GM12878 (cell line): ENCODE measurements around the gene DIRAS1. TPM values are rescaled to one million over a fixed set of nuclear protein-coding genes. Genes with fewer than 3 reads are reported as not detected.

Experiments used
- ATAC-seq: fragments of 200-7000 bp; cut with Tn5 transposase; 3 replicates; pipeline ENCODE4 v1.9.1; 2020; ENCODE audit warnings: mild to moderate bottlenecking, moderate library complexity
- BruUV-seq: library from RNA; stranded (reverse); fragments of 400-500 nt; replicated peaks from 2 replicates; lab custom pipeline; 2021; lab: Mats Ljungman, UMichigan
- CTCF ChIA-PET: fragments of 300-600 bp; sonication (Branson Sonifier 250); formaldehyde crosslinking; extraction: SDS; loops from one replicate; lab custom pipeline; 2021; ENCODE audit warnings: inconsistent platforms; lab: Yijun Ruan, JAX
- POLR2A ChIA-PET: fragments of 350-600 bp; formaldehyde crosslinking; extraction: SDS; loops from one replicate; lab custom pipeline; 2021; ENCODE audit warnings: inconsistent platforms; lab: Charles Lee
- RAD21 ChIA-PET: fragments of 300-600 bp; sonication (Branson Sonifier 250); formaldehyde crosslinking; loops from one replicate; lab custom pipeline; 2023; ENCODE audit warnings: antibody characterized with exemption; ENCODE audit not compliant: unreplicated experiment; lab: Charles Lee
- SMC1A ChIA-PET: fragments of 300-600 bp; sonication (Branson Sonifier 250); formaldehyde crosslinking; loops from one replicate; lab custom pipeline; 2023; ENCODE audit not compliant: unreplicated experiment, uncharacterized antibody; lab: Charles Lee
- DNase-seq: peaks from one replicate; pipeline ENCODE4 v3.0.0-alpha.2; 2011; ENCODE audit warnings: low read depth, low spot score
- FAIRE-seq: peaks from 3 replicates; lab custom pipeline; 2011; peaks lifted over from hg19 to GRCh38; lab: Jason Lieb, UNC
- H2AFZ ChIP-seq: 2 replicates; pipeline ENCODE4 v1.6.0; 2011; ENCODE audit warnings: low read depth, low read length, control low read depth; ENCODE audit not compliant: control insufficient read depth
- H3K27ac ChIP-seq: 2 replicates; pipeline ENCODE4 v1.5.1; 2011; ENCODE audit warnings: control low read depth; ENCODE audit not compliant: control insufficient read depth, insufficient read depth
- H3K27me3 ChIP-seq, 2 experiments: replicated peaks in 1 of 2; 2 replicates each; pipeline versions ENCODE4 v1.6.0 to v1.6.1; 2011; ENCODE audit warnings: low read length in 1 of 2; ENCODE audit not compliant: control insufficient read depth in 2 of 2, insufficient read depth in 2 of 2
- H3K36me3 ChIP-seq, 2 experiments: 2 replicates each; pipeline ENCODE4 v1.5.1; 2011; ENCODE audit warnings: low read length in 1 of 2; ENCODE audit not compliant: control insufficient read depth in 2 of 2, insufficient read depth in 2 of 2
- H3K4me1 ChIP-seq: 2 replicates; pipeline ENCODE4 v1.6.1; 2011; ENCODE audit warnings: mild to moderate bottlenecking, low read length, moderate library complexity, mixed read lengths; ENCODE audit not compliant: control insufficient read depth, insufficient read depth
- H3K4me2 ChIP-seq: 2 replicates; pipeline ENCODE4 v1.6.0; 2011; ENCODE audit warnings: control low read depth; ENCODE audit not compliant: control insufficient read depth, insufficient read depth
- H3K4me3 ChIP-seq: fragments of 200-600 bp; sonication (generic); 2 replicates; pipeline ENCODE4 v1.5.1; 2016
- H3K79me2 ChIP-seq: 2 replicates; pipeline ENCODE4 v1.6.0; 2011; ENCODE audit warnings: low read length; ENCODE audit not compliant: control insufficient read depth, insufficient read depth
- H3K9ac ChIP-seq: 2 replicates; pipeline ENCODE4 v1.8.0; 2011; ENCODE audit warnings: low read length, control low read depth, mixed read lengths; ENCODE audit not compliant: control insufficient read depth, insufficient read depth
- H3K9me3 ChIP-seq: replicated peaks from 3 replicates; pipeline ENCODE4 v1.5.1; 2011; ENCODE audit warnings: mild to moderate bottlenecking, low read length; ENCODE audit not compliant: control insufficient read depth, insufficient read depth
- H4K20me1 ChIP-seq: 2 replicates; pipeline ENCODE4 v1.6.0; 2011; ENCODE audit not compliant: control insufficient read depth, insufficient read depth
- NFYB ChIP-seq: IDR thresholded peaks from 2 replicates; pipeline ENCODE4 v1.6.1; 2011; ENCODE audit warnings: low read depth, mild to moderate bottlenecking, low read length, improper control_type of control experiment, moderate library complexity; ENCODE audit not compliant: insufficient read depth
- SUZ12 ChIP-seq: fragments of 200-600 bp; sonication (generic); IDR thresholded peaks from one replicate; pipeline ENCODE4 v1.6.1; 2018; ENCODE audit warnings: antibody characterized with exemption, mild to moderate bottlenecking; ENCODE audit not compliant: unreplicated experiment
- TAF1 ChIP-seq: IDR thresholded peaks from 2 replicates; pipeline ENCODE4 v1.6.1; 2011; ENCODE audit warnings: mild to moderate bottlenecking, low read depth, low read length, borderline replicate concordance
- ZNF217 ChIP-seq: fragments of 450-650 bp; IDR thresholded peaks from 2 replicates; pipeline ENCODE4 v1.6.1; 2017; ENCODE audit warnings: antibody characterized with exemption, mild to moderate bottlenecking
- WGBS: methylation state at CpG from one replicate; pipeline ENCODE4 v1.1.6; 2016; ENCODE audit warnings: low lambda C conversion rate; ENCODE audit not compliant: insufficient replicate concordance, insufficient coverage; ENCODE audit errors: missing lambda C conversion rate; 5-methylcytosine and 5-hydroxymethylcytosine counted together
- in situ Hi-C: fragments of 300-500 bp; cut with MboI; formaldehyde crosslinking; loops from 9 replicates; pipeline ENCODE4 v1.14.3; 2018; ENCODE audit warnings: mixed read lengths
- intact Hi-C: fragments of 100-400 bp; cut with micrococcal nuclease; formaldehyde crosslinking; loops from one replicate; pipeline ENCODE4 v1.14.2; 2022; ENCODE audit not compliant: unreplicated experiment
- polyA plus RNA-seq, 11 experiments: library from polyadenylated mRNA; depleted of rRNA in 4 of 11; unstranded in 6 of 11; stranded (reverse) in 5 of 11; fragments of >200 nt; fragmentation: Nextera tagmentation in 4 of 11; fragmentation: Illumina TruSeq in 1 of 11; extraction: Ambion mirVana in 4 of 11; extraction: Trizol in 1 of 11; gene quantifications; 1 replicate in 1 of 11; 2 replicates in 10 of 11; pipeline versions ENCODE4 v1.2.1 to v1.2.3, GENCODE V29; 2011 to 2016; ENCODE audit warnings: inconsistent platforms in 2 of 11, missing spikeins in 2 of 11, low read depth in 1 of 11
- total RNA-seq, 4 experiments: library from RNA; depleted of rRNA in 3 of 4; stranded (reverse); fragments of >200 nt in 3 of 4; fragmentation: Illumina TruSeq in 1 of 4; extraction: Trizol in 1 of 4; gene quantifications; 2 replicates each; pipeline versions ENCODE4 v1.2.1 to v1.2.3, GENCODE V29; 2013 to 2021
- TF ChIP-seq, protein P1 (sequence below), 3 experiments: IDR thresholded peaks in 2 of 3; conservative IDR thresholded peaks in 1 of 3; 2 replicates each; pipeline ENCODE4 v1.5.1; 2011; ENCODE audit warnings: low read depth in 3 of 3, low read length in 3 of 3, mild to moderate bottlenecking in 3 of 3, control low read depth in 2 of 3, moderate library complexity in 2 of 3, inconsistent platforms in 1 of 3, mixed read lengths in 1 of 3; ENCODE audit not compliant: control insufficient read depth in 2 of 3, insufficient read depth in 1 of 3; ENCODE audit errors: extremely low read depth in 1 of 3
- TF ChIP-seq, protein P2 (sequence below): fragments of 450-650 bp; formaldehyde crosslinking; IDR thresholded peaks from 2 replicates; pipeline ENCODE4 v1.5.0; 2022; ENCODE audit warnings: mild to moderate bottlenecking, missing genetic modification characterization

DIRAS1 gene
- total and polyA plus RNA-seq, 10 of the 15 experiments (the other 5 are each of a cell fraction or from before 2014, with no cell fraction given): 0.04 to 0.18 (median 0.08) TPM; not detected in 3

DNA sequence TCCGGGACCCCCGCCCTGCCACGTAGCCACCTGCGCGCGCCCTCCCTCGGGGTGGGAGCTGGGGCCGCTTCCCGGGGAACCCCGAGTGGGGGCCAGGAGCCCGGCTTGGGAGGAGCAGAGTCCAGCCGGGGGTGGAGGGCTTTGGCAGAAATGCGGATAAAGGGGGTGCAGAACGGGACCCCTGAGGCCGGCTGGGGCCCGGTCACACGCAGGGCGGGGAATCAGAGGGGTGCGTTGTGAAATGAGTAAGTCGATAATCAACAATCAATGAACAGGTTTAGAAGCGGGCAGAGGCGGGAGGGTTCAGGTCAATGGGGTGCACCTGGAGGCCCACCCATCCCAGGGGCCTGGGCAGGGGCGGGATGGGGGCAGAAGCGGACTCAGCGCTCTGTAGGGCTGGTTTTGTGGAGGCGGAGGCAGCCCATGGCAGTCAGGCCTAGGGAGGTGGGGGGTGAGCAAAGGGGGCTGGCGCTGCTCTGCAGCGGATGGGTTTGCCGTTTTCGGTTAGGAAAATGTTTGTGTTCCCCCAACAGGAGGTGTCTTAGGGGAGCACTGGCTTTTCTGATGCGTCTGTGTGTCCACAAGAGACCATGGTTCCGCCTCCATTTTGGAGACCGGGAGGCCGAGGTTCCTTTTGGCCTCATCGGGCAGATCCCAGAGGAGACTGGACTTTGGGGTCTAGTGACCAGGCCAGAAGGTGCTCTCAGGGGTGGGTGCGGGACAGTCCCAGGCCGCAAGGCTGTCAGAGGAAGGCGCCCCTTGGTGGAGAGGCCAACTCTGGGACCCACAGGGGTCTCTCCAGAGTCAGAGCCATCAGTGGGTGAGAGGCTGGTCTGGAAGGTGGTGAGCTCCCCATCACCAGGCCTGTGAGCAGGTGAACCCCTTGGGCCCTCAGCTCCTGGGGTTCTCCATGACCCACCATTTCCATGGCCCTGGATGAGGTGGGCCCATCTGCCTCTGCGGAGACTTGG, 683 bp upstream of the DIRAS1 start:
- FAIRE-seq: no peak

GRCh38 chr19:2719920-2720776, 1.0 kb downstream of the DIRAS1 start:
- peaks cover 7% of the 10 kb centered on the region; the same call in 1 of the 3 replicates for H3K9me3 ChIP-seq
- no peak overlapping the region for H3K4me2 ChIP-seq
- in situ Hi-C loops (no loop called here), intact Hi-C loops (no loop called here)
- POLR2A ChIA-PET: no interaction called here
- no peaks in the 10 kb centered on the region for H3K4me1 ChIP-seq
- ATAC-seq (no peak; the same call in 2 of the 3 replicates), DNase-seq (no peak), FAIRE-seq (no peak)
- no TSS peak for BruUV-seq
- CTCF ChIA-PET: no interaction called here
- no peak overlapping the region for H3K27ac ChIP-seq
- SMC1A ChIA-PET: no interaction called here
- RAD21 ChIA-PET: no interaction called here
- H2AFZ ChIP-seq: no peak overlapping the region
- H4K20me1 ChIP-seq: no peaks in the 10 kb centered on the region
- H3K36me3 ChIP-seq: no peaks in the 10 kb centered on the region
- WGBS: 11% methylated on average over 35 of the region's 37 CpGs
- no peak overlapping the region for H3K4me3 ChIP-seq
- H3K27me3 ChIP-seq: peaks cover 3 to 4% of the 10 kb centered on the region in 2 experiments; a peak in 1 of 4 replicates
- H3K79me2 ChIP-seq: no peaks in the 10 kb centered on the region
- no peak overlapping the region for H3K9ac ChIP-seq
- TF ChIP-seq, protein P1, sequence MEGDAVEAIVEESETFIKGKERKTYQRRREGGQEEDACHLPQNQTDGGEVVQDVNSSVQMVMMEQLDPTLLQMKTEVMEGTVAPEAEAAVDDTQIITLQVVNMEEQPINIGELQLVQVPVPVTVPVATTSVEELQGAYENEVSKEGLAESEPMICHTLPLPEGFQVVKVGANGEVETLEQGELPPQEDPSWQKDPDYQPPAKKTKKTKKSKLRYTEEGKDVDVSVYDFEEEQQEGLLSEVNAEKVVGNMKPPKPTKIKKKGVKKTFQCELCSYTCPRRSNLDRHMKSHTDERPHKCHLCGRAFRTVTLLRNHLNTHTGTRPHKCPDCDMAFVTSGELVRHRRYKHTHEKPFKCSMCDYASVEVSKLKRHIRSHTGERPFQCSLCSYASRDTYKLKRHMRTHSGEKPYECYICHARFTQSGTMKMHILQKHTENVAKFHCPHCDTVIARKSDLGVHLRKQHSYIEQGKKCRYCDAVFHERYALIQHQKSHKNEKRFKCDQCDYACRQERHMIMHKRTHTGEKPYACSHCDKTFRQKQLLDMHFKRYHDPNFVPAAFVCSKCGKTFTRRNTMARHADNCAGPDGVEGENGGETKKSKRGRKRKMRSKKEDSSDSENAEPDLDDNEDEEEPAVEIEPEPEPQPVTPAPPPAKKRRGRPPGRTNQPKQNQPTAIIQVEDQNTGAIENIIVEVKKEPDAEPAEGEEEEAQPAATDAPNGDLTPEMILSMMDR (IDR thresholded peaks at IDR 0.05 in 2 of 3, conservative IDR thresholded peaks at IDR 0.05 in 1 of 3; ENCODE audit: control insufficient read depth in 2 of 3, extremely low read depth in 1 of 3, insufficient read depth in 1 of 3, low read depth in 3 of 3, low read length in 3 of 3): 0 out of 6 replicates have a peak, but pooled peaks of 1 of the 3 experiments have one; percentile 19
- TF ChIP-seq, protein P2, sequence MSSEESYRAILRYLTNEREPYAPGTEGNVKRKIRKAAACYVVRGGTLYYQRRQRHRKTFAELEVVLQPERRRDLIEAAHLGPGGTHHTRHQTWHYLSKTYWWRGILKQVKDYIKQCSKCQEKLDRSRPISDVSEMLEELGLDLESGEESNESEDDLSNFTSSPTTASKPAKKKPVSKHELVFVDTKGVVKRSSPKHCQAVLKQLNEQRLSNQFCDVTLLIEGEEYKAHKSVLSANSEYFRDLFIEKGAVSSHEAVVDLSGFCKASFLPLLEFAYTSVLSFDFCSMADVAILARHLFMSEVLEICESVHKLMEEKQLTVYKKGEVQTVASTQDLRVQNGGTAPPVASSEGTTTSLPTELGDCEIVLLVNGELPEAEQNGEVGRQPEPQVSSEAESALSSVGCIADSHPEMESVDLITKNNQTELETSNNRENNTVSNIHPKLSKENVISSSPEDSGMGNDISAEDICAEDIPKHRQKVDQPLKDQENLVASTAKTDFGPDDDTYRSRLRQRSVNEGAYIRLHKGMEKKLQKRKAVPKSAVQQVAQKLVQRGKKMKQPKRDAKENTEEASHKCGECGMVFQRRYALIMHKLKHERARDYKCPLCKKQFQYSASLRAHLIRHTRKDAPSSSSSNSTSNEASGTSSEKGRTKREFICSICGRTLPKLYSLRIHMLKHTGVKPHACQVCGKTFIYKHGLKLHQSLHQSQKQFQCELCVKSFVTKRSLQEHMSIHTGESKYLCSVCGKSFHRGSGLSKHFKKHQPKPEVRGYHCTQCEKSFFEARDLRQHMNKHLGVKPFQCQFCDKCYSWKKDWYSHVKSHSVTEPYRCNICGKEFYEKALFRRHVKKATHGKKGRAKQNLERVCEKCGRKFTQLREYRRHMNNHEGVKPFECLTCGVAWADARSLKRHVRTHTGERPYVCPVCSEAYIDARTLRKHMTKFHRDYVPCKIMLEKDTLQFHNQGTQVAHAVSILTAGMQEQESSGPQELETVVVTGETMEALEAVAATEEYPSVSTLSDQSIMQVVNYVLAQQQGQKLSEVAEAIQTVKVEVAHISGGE: no peak
- TF ChIP-seq NFYB (peak; percentile 50; the same call in 1 of the 2 replicates), ZNF217 (no peak), SUZ12 (peak; percentile 91)

More for the DNA sequence above, 683 bp upstream of the DIRAS1 start:
- POLR2A ChIA-PET: no interaction called here
- no peak for TF ChIP-seq TAF1
- peak; percentile 69 for TF ChIP-seq SUZ12
- no peak for ATAC-seq
- H3K4me1 ChIP-seq: no peaks in the 10 kb centered on the region
- H3K27me3 ChIP-seq: peaks cover 3 to 4% of the 10 kb centered on the region in 2 experiments; a peak in 1 of 4 replicates
- no peak overlapping the region for H3K4me3 ChIP-seq
- no peaks in the 10 kb centered on the region for H3K79me2 ChIP-seq
- SMC1A ChIA-PET: no interaction called here
- 57% methylated on average over 26 of the region's 39 CpGs for WGBS
- no peak overlapping the region; the same call in 1 of the 2 replicates for H2AFZ ChIP-seq
- H3K9ac ChIP-seq: no peak overlapping the region
- RAD21 ChIA-PET: no interaction called here
- no TSS peak for BruUV-seq
- no peaks in the 10 kb centered on the region for H4K20me1 ChIP-seq
- H3K4me2 ChIP-seq: peak overlapping the region; percentile 17; the same call in 1 of the 2 replicates
- H3K27ac ChIP-seq: no peak overlapping the region
- H3K36me3 ChIP-seq: no peaks in the 10 kb centered on the region
- CTCF ChIA-PET: interaction anchor here (2.8 kb wide), 1 partner anchor 73 kb away, joined by 5 read pairs; no protein-coding TSS in a partner anchor
- in situ Hi-C loops (no loop called here), intact Hi-C loops (no loop called here)
- DNase-seq: no peak
- H3K9me3 ChIP-seq: no peaks in the 10 kb centered on the region
